HG03442 (cell line): ENCODE measurements around the gene PARP16.
"Not testable (repeated sequence)": the region's sequence is repeated elsewhere in the genome, so short reads cannot be mapped to it uniquely, and the experiment has no call there.

ENCODE experiments used
- ATAC-seq: cut with Tn5 transposase; IDR thresholded peaks from one replicate; pipeline ENCODE4 v1.9.1; 2021; ENCODE audit warnings: mild to moderate bottlenecking, moderate library complexity; ENCODE audit not compliant: unreplicated experiment

Gene PARP16

DNA sequence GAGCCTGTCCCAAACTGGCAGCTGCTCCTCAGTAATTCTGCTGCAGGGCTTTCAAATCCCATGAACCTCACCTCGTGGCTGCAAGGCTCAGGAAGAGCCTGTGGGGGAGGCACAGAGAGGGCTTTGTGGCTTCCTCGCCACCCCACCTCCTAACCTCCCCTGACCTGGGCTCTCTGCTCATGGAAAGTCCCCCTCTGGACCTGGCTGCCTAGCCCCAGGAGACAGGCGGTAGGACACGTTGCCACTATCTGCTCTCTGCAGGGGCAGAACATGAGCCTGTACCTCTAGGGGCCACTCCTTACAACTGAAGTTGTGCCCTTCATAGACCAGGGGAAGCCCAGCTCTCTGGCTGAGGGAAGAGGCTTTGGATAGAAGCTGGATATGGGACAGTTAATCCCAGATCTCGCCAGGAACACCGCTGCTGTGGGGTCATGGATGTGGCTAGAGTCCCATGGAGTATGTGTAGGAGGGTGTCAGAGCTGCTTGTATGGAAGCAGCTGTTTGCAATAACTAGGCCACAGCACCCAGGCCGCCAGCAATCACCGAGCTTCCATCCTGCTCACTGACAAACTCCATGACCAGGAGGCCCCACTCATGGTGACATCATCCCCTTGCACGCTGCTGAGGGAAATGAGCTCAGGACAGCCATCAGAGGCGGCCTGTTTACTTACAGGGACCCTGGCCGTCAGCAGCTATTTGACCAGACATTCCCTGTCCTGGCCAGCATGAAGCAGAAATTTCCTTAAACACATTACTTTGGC is 41.4 kb downstream of the PARP16 start:
- no peak for ATAC-seq

GRCh38 chr15:65244638-65245037 is 42.0 kb downstream of the PARP16 start:
- no peak for ATAC-seq

DNA sequence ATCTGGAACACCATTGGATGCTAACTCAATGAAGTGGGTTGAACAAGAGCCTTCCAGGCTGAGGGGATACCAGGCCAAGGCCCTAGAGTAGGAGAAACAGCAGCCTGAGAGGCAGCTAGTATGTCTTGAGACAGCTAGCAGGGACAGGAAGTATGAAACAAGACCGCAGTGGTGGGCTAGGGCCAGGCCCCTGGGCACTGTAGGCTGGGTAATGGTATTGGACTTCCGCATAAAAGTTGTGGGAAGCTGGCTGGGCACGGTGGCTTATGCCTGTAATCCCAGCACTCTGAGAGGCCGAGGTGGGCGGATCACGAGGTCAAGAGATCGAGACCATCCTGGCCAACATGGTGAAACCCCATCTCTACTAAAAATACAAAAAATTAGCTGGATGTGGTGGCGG is 50.2 kb downstream of the PARP16 start:
- not testable (repeated sequence) for ATAC-seq

GRCh38 chr15:65233696-65234095 is 53.0 kb downstream of the PARP16 start:
- no peak for ATAC-seq

DNA sequence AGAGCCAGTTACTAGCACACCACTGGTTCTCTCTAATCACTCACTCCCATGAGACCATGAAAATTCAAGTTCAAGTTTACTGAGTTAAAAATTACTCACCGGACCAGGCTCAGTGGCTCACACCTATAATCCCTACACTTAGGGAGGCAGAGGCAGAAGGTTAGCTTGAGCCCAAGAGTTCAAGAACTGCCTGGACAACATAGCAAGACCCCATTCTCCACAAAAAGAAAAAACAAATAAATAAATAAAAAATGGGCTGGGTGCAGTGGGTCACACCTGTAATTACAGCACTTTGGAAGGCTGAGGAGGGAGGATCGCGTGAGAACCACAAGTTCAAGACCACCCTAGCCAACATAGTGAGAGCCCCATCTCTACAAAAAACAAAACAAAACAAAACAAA is 54.2 kb downstream of the PARP16 start:
- no peak for ATAC-seq

DNA sequence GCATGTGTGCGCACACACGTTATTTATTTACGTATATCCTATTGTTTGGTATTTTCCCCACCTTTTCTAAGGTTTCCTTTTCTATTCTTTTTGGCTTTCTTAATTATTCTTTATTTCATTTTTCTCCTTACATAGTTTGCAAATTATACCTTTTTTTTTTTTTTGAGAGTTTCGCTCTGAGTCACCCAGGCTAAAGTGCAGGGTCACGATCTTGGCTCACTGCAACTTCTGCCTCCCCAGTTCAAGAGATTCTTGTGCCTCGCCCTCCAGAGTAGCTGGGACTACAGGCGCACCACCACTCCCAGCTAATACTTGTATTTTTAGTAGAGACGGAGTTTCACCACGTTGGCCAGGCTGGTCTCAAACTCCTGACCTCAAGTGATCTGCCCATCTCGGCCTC is 55.4 kb downstream of the PARP16 start:
- no peak for ATAC-seq

- ATAC-seq = not testable (repeated sequence)
Measured at GRCh38 chr15:65226901-65227300, 59.8 kb downstream of the PARP16 start.

DNA sequence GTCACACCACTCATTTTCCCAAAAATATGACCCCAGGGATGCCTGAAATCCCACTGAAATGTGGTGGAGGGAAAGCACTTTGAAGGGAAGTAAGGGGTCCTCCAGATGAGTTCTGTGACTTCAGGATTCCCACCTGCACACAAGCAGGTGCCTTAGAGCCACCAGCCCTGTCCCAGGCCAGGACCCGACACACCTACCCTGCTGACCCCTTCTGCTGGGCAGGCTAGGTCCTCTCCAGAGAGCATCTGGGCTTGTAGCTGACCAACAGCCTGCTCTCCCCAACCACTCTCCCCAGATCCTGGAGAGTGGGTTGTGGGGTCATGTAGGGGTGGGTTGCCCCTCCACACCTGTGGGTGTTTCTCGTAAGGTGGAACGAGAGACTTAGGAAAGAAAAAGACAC is 60.5 kb downstream of the PARP16 start:
- ATAC-seq = no peak

DNA sequence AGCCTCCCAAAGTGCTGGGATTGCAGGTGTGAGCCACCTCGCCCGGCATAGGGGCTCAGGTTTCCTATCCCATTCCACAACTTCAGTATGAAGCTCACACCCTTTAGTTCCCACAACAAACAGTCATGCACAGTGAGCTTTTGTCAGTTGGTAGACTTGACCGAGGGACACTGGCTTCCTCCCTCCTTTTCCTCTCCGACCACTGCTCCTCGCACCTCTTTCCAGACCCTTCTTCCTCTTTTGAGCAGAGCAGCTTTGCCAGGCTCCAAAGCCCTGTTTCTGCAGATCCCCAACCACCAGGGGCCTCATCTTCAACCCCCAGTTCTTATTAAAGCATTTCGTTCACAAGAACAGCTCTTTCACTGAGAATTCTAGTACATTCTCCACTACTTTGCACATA is 62.7 kb downstream of the PARP16 start:
- ATAC-seq = no peak

GRCh38 chr15:65222891-65223290 is 63.8 kb downstream of the PARP16 start:
- no peak for ATAC-seq

- no peak for ATAC-seq
Measured at GRCh38 chr15:65221697-65222096, 65.0 kb downstream of the PARP16 start.

DNA sequence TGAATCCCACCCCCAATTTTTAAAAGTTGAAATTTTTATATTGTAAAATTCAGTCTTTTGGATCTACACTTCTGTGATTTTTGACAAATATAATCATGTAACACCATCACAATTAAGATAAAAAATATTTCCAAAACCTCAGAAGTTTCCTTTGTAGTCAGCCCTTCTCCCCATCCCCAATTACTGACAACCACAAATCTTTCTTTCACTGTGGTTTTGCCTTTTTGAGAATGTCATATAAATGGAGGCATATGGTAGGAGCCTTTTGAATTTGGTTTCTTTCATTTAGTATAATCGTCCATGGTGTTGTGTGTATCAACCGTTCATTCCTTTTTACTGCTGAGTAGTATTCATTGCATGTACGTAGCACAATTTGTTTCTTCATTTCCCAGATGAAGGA is 67.5 kb downstream of the PARP16 start:
- ATAC-seq = no peak

GRCh38 chr15:65217526-65218482 is 68.9 kb downstream of the PARP16 start:
- ATAC-seq = no peak

GRCh38 chr15:65215496-65215895 is 71.2 kb downstream of the PARP16 start:
- ATAC-seq = no peak

DNA sequence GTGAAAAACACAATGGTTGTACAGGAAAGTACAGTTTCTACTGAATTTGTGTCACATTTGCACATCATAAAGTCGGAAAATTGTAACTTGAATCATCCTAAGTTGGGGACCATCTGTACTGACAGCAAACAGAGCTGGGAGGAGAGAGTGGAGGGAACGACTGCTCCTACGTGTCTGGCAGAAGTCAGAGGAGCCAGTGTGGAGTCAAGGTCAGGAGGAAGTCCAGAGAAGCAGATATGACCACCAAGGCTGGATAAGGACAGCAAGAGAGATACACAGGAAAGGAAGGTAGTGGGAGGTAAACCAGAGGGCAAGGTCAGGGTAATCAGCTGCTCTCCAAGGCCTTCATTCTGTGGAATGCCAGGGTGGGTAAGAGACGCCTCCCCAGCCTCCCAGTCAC is 72.7 kb downstream of the PARP16 start:
- no peak for ATAC-seq

DNA sequence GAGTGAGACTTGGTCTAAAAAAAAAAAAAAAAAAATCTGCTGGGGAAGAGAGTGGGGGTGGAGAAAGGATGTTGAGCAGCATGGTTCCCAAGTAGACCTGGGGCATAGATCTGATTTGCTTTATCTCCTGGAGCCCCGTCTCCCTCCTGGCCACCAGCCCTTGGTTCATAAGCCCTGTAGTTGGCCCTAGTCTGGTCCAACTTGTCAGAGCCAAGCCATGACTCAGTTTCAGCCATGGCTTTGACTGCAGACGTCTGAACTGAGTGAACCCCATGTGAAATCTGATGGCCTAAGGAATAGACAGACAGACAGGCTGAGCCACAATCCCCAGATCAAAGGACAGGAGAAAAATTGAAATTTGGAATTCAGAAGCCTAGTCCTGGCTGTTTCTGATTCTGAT is 73.4 kb downstream of the PARP16 start:
- no peak for ATAC-seq

DNA sequence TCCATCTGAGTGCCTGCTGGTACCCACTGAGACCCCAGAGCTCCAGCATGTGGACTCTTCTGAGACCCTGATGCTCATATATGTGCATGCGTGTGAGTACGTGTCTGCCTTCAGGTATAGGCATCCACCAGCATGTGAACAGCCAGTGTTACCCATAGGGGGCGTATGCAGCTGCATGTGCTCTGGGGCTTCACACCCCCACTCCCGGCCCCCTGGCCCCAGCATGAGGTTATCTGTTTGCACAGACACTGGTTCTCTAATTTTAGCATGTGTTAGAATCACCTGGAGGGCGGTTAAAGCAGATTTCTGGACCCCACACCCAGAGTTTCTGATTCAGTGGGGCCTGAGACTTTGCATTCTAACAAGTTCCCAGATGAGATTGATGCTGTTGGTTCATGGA is 74.6 kb downstream of the PARP16 start:
- no peak for ATAC-seq

- no peak for ATAC-seq
Measured at GRCh38 chr15:65211482-65211982, 75.2 kb downstream of the PARP16 start.

DNA sequence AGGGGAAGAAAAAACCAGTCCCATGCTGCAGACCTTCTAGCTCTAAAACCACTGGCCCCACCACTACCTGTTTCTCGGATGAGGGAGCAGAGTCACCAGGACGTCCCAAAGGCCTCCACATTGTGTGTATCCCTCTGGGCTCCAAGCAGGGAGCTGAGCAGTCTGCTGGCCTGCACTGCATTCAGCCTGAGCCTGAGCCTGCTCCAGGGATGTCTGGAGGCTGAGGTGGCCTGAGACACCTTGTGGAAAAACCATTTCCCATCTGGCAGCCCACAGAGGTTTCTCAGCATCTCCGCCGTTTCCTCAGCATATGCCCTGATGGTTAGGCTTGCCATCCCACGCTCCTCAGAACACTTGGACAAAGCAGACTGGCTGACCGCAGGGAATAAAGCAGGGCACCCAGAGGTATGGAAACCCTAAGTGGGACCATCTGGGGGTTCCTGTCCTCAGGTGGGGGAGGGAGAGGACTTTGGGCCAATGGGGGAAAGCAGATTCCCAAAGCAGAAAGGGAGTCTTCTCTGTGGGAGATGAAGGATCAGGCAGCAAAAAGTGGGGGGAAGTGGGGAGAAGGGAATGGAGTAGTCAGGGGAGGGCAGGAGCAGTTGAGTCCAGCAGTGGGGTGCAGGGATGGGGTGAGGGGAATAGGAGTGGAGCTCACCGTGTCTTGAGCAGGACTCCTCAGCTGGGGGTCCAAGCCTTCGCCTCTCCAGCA is 75.8 kb downstream of the PARP16 start, which contains the start of gene CILP:
TSS of gene CILP (minus strand) at position 704 of the 712 bp plus-strand sequence. CDS start 1,718 bp downstream, outside the sequence.
- ATAC-seq = no peak

GRCh38 chr15:65209701-65210643 is 76.7 kb downstream of the PARP16 start:
- ATAC-seq = no peak
